OCI-LY7 (cell line): Measurements from ENCODE around the gene SELENOP.

Source experiments
- CTCF ChIP-seq: fragments of 200-600 bp; sonication (generic); conservative IDR thresholded peaks from 2 replicates; pipeline ENCODE4 v1.5.1; 2014; ENCODE audit warnings: mild to moderate bottlenecking, antibody characterized with exemption, low read length, moderate library complexity, mixed read lengths
- EZH2phosphoT487 ChIP-seq: fragments of 200-600 bp; sonication (generic); IDR thresholded peaks from 2 replicates; pipeline ENCODE4 v1.6.1; 2018; ENCODE audit warnings: low read depth, borderline replicate concordance, mild to moderate bottlenecking, mixed run types, antibody characterized with exemption, low read length, moderate library complexity, mixed read lengths

- TF ChIP-seq EZH2phosphoT487 (no peak), CTCF (no peak)
Observed at GRCh38 chr5:42851481-42851880, 39.8 kb upstream of the SELENOP start.
